GM23248 (cell line): ENCODE data around the gene AP3S1. TPM values are rescaled to one million over a fixed set of nuclear protein-coding genes. Genes with fewer than 3 reads are reported as not detected.
"Not testable (repeated sequence)": the region's sequence is repeated elsewhere in the genome, so short reads cannot be mapped to it uniquely, and the experiment has no call there.

Experiments used
- DNase-seq: peaks from one replicate; pipeline ENCODE4 v3.0.0-alpha.2; 2015
- H2AFZ ChIP-seq: fragments of 200-600 bp; sonication (generic); 2 replicates; pipeline ENCODE4 v1.6.1; 2016; ENCODE audit warnings: antibody characterized with exemption
- H3F3A ChIP-seq: fragments of 200-600 bp; sonication (generic); 2 replicates; pipeline ENCODE4 v1.6.1; 2016; ENCODE audit warnings: mild to moderate bottlenecking, antibody characterized with exemption, mixed run types; ENCODE audit not compliant: insufficient read depth
- H3K27ac ChIP-seq: fragments of 200-600 bp; sonication (generic); 2 replicates; pipeline ENCODE4 v1.5.1; 2016; ENCODE audit warnings: mild to moderate bottlenecking
- H3K27me3 ChIP-seq: fragments of 200-600 bp; sonication (generic); replicated peaks from 2 replicates; pipeline ENCODE4 v1.6.1; 2016; ENCODE audit warnings: mild to moderate bottlenecking; ENCODE audit not compliant: insufficient read depth
- H3K36me3 ChIP-seq: fragments of 200-600 bp; sonication (generic); 2 replicates; pipeline ENCODE4 v1.6.1; 2016; ENCODE audit warnings: low read depth, mild to moderate bottlenecking
- H3K4me1 ChIP-seq: fragments of 200-600 bp; sonication (generic); 2 replicates; pipeline ENCODE4 v1.6.1; 2016; ENCODE audit warnings: mild to moderate bottlenecking; ENCODE audit not compliant: insufficient read depth
- H3K4me2 ChIP-seq: fragments of 200-600 bp; sonication (generic); one replicate; pipeline ENCODE4 v1.6.1; 2016; ENCODE audit warnings: mild to moderate bottlenecking; ENCODE audit not compliant: unreplicated experiment
- H3K4me3 ChIP-seq: fragments of 200-600 bp; sonication (generic); 2 replicates; pipeline ENCODE4 v1.5.1; 2016; ENCODE audit warnings: mild to moderate bottlenecking
- H3K79me2 ChIP-seq: fragments of 200-600 bp; sonication (generic); 2 replicates; pipeline ENCODE4 v1.6.1; 2016; ENCODE audit warnings: mild to moderate bottlenecking; ENCODE audit not compliant: insufficient read depth
- H3K9ac ChIP-seq: fragments of 200-600 bp; sonication (generic); 2 replicates; pipeline ENCODE4 v1.6.1; 2016; ENCODE audit warnings: mild to moderate bottlenecking
- H3K9me2 ChIP-seq: fragments of 200-600 bp; sonication (generic); 2 replicates; pipeline ENCODE4 v1.6.1; 2016; ENCODE audit warnings: mixed run types, mild to moderate bottlenecking, moderate library complexity; ENCODE audit not compliant: insufficient read depth
- H3K9me3 ChIP-seq: fragments of 200-600 bp; sonication (generic); one replicate; pipeline ENCODE4 v1.6.1; 2017; ENCODE audit warnings: low read depth
- H4K20me1 ChIP-seq: fragments of 200-600 bp; sonication (generic); 2 replicates; pipeline ENCODE4 v1.6.0; 2016; ENCODE audit not compliant: insufficient read depth
- EZH2 ChIP-seq: fragments of 200-600 bp; sonication (generic); IDR thresholded peaks from 2 replicates; pipeline ENCODE4 v1.6.1; 2018; ENCODE audit warnings: antibody characterized with exemption, mild to moderate bottlenecking; ENCODE audit not compliant: insufficient read depth, poor library complexity, severe bottlenecking
- EZH2phosphoT487 ChIP-seq: fragments of 200-600 bp; sonication (generic); IDR thresholded peaks from 2 replicates; pipeline ENCODE4 v1.6.1; 2018; ENCODE audit warnings: antibody characterized with exemption, moderate library complexity, mild to moderate bottlenecking, low read depth; ENCODE audit not compliant: insufficient read depth
- WGBS, 2 experiments: methylation state at CpG; one replicate each; pipeline ENCODE4 v1.1.6; 2015 to 2017; ENCODE audit warnings: low lambda C conversion rate in 2 of 2, low coverage in 1 of 2; ENCODE audit errors: missing lambda C conversion rate in 2 of 2; 5-methylcytosine and 5-hydroxymethylcytosine counted together
- in situ Hi-C: fragments of 300-500 bp; cut with MboI; formaldehyde crosslinking; loops from 2 replicates; pipeline ENCODE4 v1.15.0; 2020
- polyA plus RNA-seq: library from polyadenylated mRNA; unstranded; fragments of >200 nt; fragmentation: Nextera tagmentation; extraction: Ambion mirVana; gene quantifications from 2 replicates; pipeline ENCODE4 v1.2.1, GENCODE V29; 2016
- total RNA-seq: library from RNA; depleted of rRNA; stranded (reverse); fragments of >200 nt; shearing (Covaris generic); gene quantifications from 2 replicates; pipeline ENCODE4 v1.2.3, GENCODE V29; 2014

Gene AP3S1
- total and polyA plus RNA-seq, 2 experiments from 2014 or later, result 303 to 430 TPM

- Histone ChIP-seq H3K4me2 (no peak overlapping the region), H3K27me3 (no peaks in the 10 kb centered on the region), H3K27ac (no peak overlapping the region), H3K9me2 (no peaks in the 10 kb centered on the region), H3K4me1 (no peaks in the 10 kb centered on the region), H4K20me1 (no peaks in the 10 kb centered on the region), H3K4me3 (no peak overlapping the region), H3K79me2 (no peaks in the 10 kb centered on the region), H3K36me3 (0 out of 2 replicates have a peak, but pooled peaks cover 3% of the 10 kb centered on the region), H2AFZ (no peak overlapping the region), H3K9me3 (no peaks in the 10 kb centered on the region), H3K9ac (no peak overlapping the region), H3F3A (no peaks in the 10 kb centered on the region)
- in situ Hi-C loops, result no loop called here
- TF ChIP-seq EZH2 (no peak), EZH2phosphoT487 (no peak)
- DNase-seq, result no peak
- WGBS, 2 experiments, result 78 to 85% methylated on average over 3 of the region's 3 CpGs
These were observed 78.5 kb downstream of the AP3S1 start for GRCh38 chr5:115920171-115920725.

GRCh38 chr5:115928578-115929407 is 87.1 kb downstream of the AP3S1 start:
- H2AFZ ChIP-seq, H4K20me1 ChIP-seq, H3K4me2 ChIP-seq, DNase-seq, H3K79me2 ChIP-seq, H3K27me3 ChIP-seq, H3K4me1 ChIP-seq, H3K36me3 ChIP-seq, H3K9ac ChIP-seq, in situ Hi-C loops, H3K4me3 ChIP-seq, H3K9me3 ChIP-seq, H3K9me2 ChIP-seq, H3K27ac ChIP-seq, H3F3A ChIP-seq: not testable (repeated sequence)
- 85 to 91% methylated on average over 11 to 12 of the region's 12 CpGs for WGBS, 2 experiments

- H3K27me3 ChIP-seq, H3K4me2 ChIP-seq, H3F3A ChIP-seq, H3K9me2 ChIP-seq, H2AFZ ChIP-seq, H3K4me1 ChIP-seq, H3K36me3 ChIP-seq, H4K20me1 ChIP-seq, DNase-seq, H3K9ac ChIP-seq, H3K9me3 ChIP-seq, H3K4me3 ChIP-seq, H3K27ac ChIP-seq, H3K79me2 ChIP-seq, in situ Hi-C loops: not testable (repeated sequence)
- WGBS, 2 experiments, result 94 to 97% methylated on average over 17 of the region's 17 CpGs
These were observed 88.4 kb downstream of the AP3S1 start for GRCh38 chr5:115930171-115930570.

- no peaks in the 10 kb centered on the region for H3K9me3 ChIP-seq
- H3K9ac ChIP-seq, result no peak overlapping the region
- no peaks in the 10 kb centered on the region for H3K36me3 ChIP-seq
- no peaks in the 10 kb centered on the region for H3K4me1 ChIP-seq
- no peak overlapping the region for H3K27ac ChIP-seq
- no peak overlapping the region for H3K4me3 ChIP-seq
- peaks cover 4% of the 10 kb centered on the region; the same call in 1 of the 2 replicates for H3F3A ChIP-seq
- in situ Hi-C loops, result no loop called here
- no peak overlapping the region for H2AFZ ChIP-seq
- H3K4me2 ChIP-seq, result no peak overlapping the region
- no peak for DNase-seq
- no peaks in the 10 kb centered on the region for H4K20me1 ChIP-seq
- H3K79me2 ChIP-seq, result no peaks in the 10 kb centered on the region
- TF ChIP-seq EZH2 (no peak), EZH2phosphoT487 (no peak)
- H3K27me3 ChIP-seq, result no peaks in the 10 kb centered on the region
- no peaks in the 10 kb centered on the region for H3K9me2 ChIP-seq
- 86 to 89% methylated on average over 4 of the region's 4 CpGs for WGBS, 2 experiments
These were observed 89.0 kb downstream of the AP3S1 start for GRCh38 chr5:115930630-115931337.
